Neural progenitor cell (in vitro differentiated cells): ENCODE results near the gene MYOM1. TPM values are rescaled to one million over a fixed set of nuclear protein-coding genes. Genes with fewer than 3 reads are reported as not detected.

Experiments
- DNase-seq: peaks from one replicate; pipeline ENCODE4 v3.0.0-alpha.2; 2016; ENCODE audit warnings: low spot score
- H2AFZ ChIP-seq: fragments of 200-600 bp; sonication (generic); replicated peaks from 2 replicates; pipeline ENCODE4 v1.6.1; 2016; ENCODE audit warnings: antibody characterized with exemption
- H3F3A ChIP-seq: fragments of 200-600 bp; sonication (generic); 2 replicates; pipeline ENCODE4 v1.6.1; 2016; ENCODE audit warnings: antibody characterized with exemption, low read depth
- H3K27ac ChIP-seq: fragments of 200-600 bp; sonication (generic); 2 replicates; pipeline ENCODE4 v1.5.1; 2016; ENCODE audit warnings: mild to moderate bottlenecking
- H3K27me3 ChIP-seq: fragments of 200-600 bp; sonication (generic); 2 replicates; pipeline ENCODE4 v1.6.1; 2016; ENCODE audit warnings: mild to moderate bottlenecking, moderate library complexity
- H3K36me3 ChIP-seq: fragments of 200-600 bp; sonication (generic); 2 replicates; pipeline ENCODE4 v1.5.1; 2016
- H3K4me1 ChIP-seq: fragments of 200-600 bp; sonication (generic); 2 replicates; pipeline ENCODE4 v1.6.1; 2016; ENCODE audit warnings: mixed run types
- H3K4me2 ChIP-seq: fragments of 200-600 bp; sonication (generic); 2 replicates; pipeline ENCODE4 v1.6.1; 2016
- H3K4me3 ChIP-seq: fragments of 200-600 bp; sonication (generic); 2 replicates; pipeline ENCODE4 v1.5.1; 2016
- H3K79me2 ChIP-seq: fragments of 200-600 bp; sonication (generic); 2 replicates; pipeline ENCODE4 v1.6.1; 2016; ENCODE audit warnings: low read depth
- H3K9ac ChIP-seq: fragments of 200-600 bp; sonication (generic); 2 replicates; pipeline ENCODE4 v1.6.1; 2016
- H3K9me3 ChIP-seq: fragments of 200-600 bp; sonication (generic); 2 replicates; pipeline ENCODE4 v1.5.1; 2016; ENCODE audit warnings: low read depth
- H4K20me1 ChIP-seq: fragments of 200-600 bp; sonication (generic); 2 replicates; pipeline ENCODE4 v1.6.1; 2016; ENCODE audit warnings: low read depth
- H3K27ac Mint-ChIP-seq: 3 replicates; pipeline ENCODE4 v1.8.0; 2021; ENCODE audit warnings: mixed read lengths
- H3K27me3 Mint-ChIP-seq: 2 replicates; pipeline ENCODE4 v1.8.0; 2022; ENCODE audit warnings: low read depth, mild to moderate bottlenecking, inconsistent platforms, moderate library complexity, mixed read lengths; ENCODE audit not compliant: insufficient read depth
- H3K36me3 Mint-ChIP-seq: 3 replicates; pipeline ENCODE4 v1.8.0; 2021; ENCODE audit warnings: mixed read lengths
- H3K4me1 Mint-ChIP-seq: 3 replicates; pipeline ENCODE4 v1.8.0; 2021; ENCODE audit warnings: mixed read lengths
- H3K4me3 Mint-ChIP-seq: 3 replicates; pipeline ENCODE4 v1.8.0; 2021; ENCODE audit warnings: mild to moderate bottlenecking, moderate library complexity, mixed read lengths
- H3K9me3 Mint-ChIP-seq: 3 replicates; pipeline ENCODE4 v1.8.0; 2020; ENCODE audit warnings: mixed read lengths
- EZH2 ChIP-seq: fragments of 200-600 bp; sonication (generic); IDR thresholded peaks from 2 replicates; pipeline ENCODE4 v1.6.1; 2017; ENCODE audit warnings: antibody characterized with exemption, mild to moderate bottlenecking, moderate library complexity
- EZH2phosphoT487 ChIP-seq: fragments of 200-600 bp; sonication (generic); IDR thresholded peaks from 2 replicates; pipeline ENCODE4 v1.6.1; 2017; ENCODE audit warnings: antibody characterized with exemption
- total RNA-seq: library from RNA; depleted of rRNA; stranded (reverse); fragments of >200 nt; gene quantifications from 2 replicates; pipeline ENCODE4 v1.2.3, GENCODE V29; 2015; ENCODE audit warnings: low replicate concordance
- TF ChIP-seq, protein P1 (sequence below): fragments of 200-600 bp; sonication (generic); IDR thresholded peaks from 2 replicates; pipeline ENCODE4 v1.5.1; 2017; ENCODE audit warnings: antibody characterized with exemption, mild to moderate bottlenecking

The MYOM1 gene
- total RNA-seq, 1 donor from 2014 or later = 0.45 TPM

DNA sequence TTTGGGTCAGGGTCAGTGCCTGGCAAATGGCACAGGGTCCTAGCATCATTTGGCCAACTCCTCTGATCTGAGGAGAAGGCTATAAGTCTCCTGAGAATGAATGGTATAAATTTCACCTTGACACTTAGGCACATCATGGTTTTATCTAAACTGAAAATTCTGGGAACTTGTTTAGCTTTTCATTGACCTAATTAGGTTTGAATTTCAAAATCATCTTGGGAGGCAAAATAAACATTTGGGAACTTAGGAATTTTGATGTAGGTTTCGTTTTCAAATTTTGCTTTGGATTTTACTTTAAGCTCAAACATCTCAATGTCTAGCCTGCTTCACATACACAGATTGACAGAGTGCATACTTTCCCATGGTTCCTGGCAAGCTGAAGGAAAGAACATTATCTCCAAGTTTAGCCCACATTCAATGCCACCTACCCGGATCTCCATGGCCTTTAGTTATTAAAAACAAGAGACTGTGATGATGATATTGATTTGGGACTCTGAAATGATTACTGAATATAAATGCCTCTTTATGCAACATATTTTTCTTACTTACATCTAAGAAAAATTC, 44.5 kb downstream of the MYOM1 start:
- Mint-ChIP-seq H3K36me3 (no peaks in the 10 kb centered on the region), H3K27me3 (peaks cover 7% of the 10 kb centered on the region), H3K27ac (no peak overlapping the region), H3K4me1 (peaks cover 7% of the 10 kb centered on the region), H3K4me3 (no peak overlapping the region), H3K9me3 (no peaks in the 10 kb centered on the region)
- no peak overlapping the region for H3K4me2 ChIP-seq
- no peaks in the 10 kb centered on the region for H3K79me2 ChIP-seq
- no peak for DNase-seq
- no peaks in the 10 kb centered on the region for H4K20me1 ChIP-seq
- TF ChIP-seq, protein P1, sequence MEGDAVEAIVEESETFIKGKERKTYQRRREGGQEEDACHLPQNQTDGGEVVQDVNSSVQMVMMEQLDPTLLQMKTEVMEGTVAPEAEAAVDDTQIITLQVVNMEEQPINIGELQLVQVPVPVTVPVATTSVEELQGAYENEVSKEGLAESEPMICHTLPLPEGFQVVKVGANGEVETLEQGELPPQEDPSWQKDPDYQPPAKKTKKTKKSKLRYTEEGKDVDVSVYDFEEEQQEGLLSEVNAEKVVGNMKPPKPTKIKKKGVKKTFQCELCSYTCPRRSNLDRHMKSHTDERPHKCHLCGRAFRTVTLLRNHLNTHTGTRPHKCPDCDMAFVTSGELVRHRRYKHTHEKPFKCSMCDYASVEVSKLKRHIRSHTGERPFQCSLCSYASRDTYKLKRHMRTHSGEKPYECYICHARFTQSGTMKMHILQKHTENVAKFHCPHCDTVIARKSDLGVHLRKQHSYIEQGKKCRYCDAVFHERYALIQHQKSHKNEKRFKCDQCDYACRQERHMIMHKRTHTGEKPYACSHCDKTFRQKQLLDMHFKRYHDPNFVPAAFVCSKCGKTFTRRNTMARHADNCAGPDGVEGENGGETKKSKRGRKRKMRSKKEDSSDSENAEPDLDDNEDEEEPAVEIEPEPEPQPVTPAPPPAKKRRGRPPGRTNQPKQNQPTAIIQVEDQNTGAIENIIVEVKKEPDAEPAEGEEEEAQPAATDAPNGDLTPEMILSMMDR = no peak
- TF ChIP-seq EZH2 (no peak), EZH2phosphoT487 (no peak)
- H3K27me3 ChIP-seq = no peaks in the 10 kb centered on the region
- H3K4me3 ChIP-seq = no peak overlapping the region
- H3K4me1 ChIP-seq = peaks cover 13% of the 10 kb centered on the region
- H3K9me3 ChIP-seq = no peaks in the 10 kb centered on the region
- H3F3A ChIP-seq = peaks cover 7% of the 10 kb centered on the region
- no peak overlapping the region for H3K27ac ChIP-seq
- no peak overlapping the region for H2AFZ ChIP-seq
- H3K36me3 ChIP-seq = no peaks in the 10 kb centered on the region
- H3K9ac ChIP-seq = no peak overlapping the region

DNA sequence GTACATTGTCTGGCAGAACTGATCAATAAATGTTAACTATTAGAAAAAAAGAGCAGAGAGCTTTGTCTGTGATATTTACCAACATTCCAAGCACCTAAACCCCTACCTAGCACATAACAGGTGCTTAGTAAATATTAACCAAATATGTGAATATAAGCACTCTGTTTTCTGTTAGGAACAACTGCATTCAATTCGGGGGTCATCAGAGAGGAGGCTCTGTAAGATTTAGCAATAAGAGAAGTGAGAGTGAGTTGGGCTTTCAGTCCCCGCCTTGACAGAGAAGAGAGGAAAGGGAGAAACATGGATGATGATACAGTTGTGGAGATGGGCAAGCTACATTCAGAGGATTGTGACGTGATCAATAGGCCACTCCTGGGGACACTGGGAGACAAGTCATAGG, 47.7 kb downstream of the MYOM1 start:
- Histone ChIP-seq H3K4me1 (no peaks in the 10 kb centered on the region), H3F3A (no peaks in the 10 kb centered on the region), H2AFZ (no peak overlapping the region), H3K36me3 (no peaks in the 10 kb centered on the region), H3K4me3 (no peak overlapping the region), H3K27ac (no peak overlapping the region), H4K20me1 (no peaks in the 10 kb centered on the region), H3K79me2 (no peaks in the 10 kb centered on the region), H3K4me2 (no peak overlapping the region), H3K27me3 (no peaks in the 10 kb centered on the region), H3K9ac (no peak overlapping the region), H3K9me3 (no peaks in the 10 kb centered on the region)
- TF ChIP-seq, protein P1 = no peak
- TF ChIP-seq EZH2phosphoT487 (no peak), EZH2 (no peak)
- no peak for DNase-seq
- H3K27ac Mint-ChIP-seq = no peak overlapping the region
- H3K4me1 Mint-ChIP-seq = no peaks in the 10 kb centered on the region
- no peaks in the 10 kb centered on the region for H3K36me3 Mint-ChIP-seq
- no peak overlapping the region for H3K4me3 Mint-ChIP-seq
- peaks cover 7% of the 10 kb centered on the region for H3K27me3 Mint-ChIP-seq
- no peaks in the 10 kb centered on the region for H3K9me3 Mint-ChIP-seq

DNA sequence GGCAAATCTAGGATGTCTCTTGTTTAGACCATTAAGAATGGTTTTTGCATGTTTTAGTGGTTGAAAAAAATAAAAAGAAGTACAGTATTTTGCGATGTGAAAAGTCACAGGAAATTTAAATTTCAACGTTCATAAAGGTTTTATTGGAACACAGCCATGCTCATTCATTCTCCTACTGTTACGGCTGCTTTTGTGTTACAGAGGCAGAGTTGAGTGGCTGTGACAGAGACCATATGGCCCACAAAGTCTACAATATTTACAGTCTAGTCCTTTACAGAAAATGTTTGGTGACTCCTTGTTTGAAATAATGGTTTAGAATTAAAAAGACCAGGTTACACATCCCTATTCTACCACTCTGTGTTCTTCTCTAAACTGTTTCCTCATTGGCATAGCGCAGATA, 48.1 kb downstream of the MYOM1 start:
- Mint-ChIP-seq H3K27me3 (peaks cover 7% of the 10 kb centered on the region), H3K4me1 (no peaks in the 10 kb centered on the region), H3K27ac (no peak overlapping the region), H3K9me3 (no peaks in the 10 kb centered on the region), H3K4me3 (no peak overlapping the region), H3K36me3 (no peaks in the 10 kb centered on the region)
- no peaks in the 10 kb centered on the region for H4K20me1 ChIP-seq
- H3F3A ChIP-seq = no peaks in the 10 kb centered on the region
- no peaks in the 10 kb centered on the region for H3K27me3 ChIP-seq
- no peaks in the 10 kb centered on the region for H3K4me1 ChIP-seq
- TF ChIP-seq EZH2 (no peak), EZH2phosphoT487 (no peak)
- TF ChIP-seq, protein P1 = no peak
- DNase-seq = no peak
- no peak overlapping the region for H2AFZ ChIP-seq
- H3K9ac ChIP-seq = no peak overlapping the region
- no peak overlapping the region for H3K4me3 ChIP-seq
- H3K27ac ChIP-seq = no peak overlapping the region
- no peaks in the 10 kb centered on the region for H3K9me3 ChIP-seq
- no peaks in the 10 kb centered on the region for H3K36me3 ChIP-seq
- no peaks in the 10 kb centered on the region for H3K79me2 ChIP-seq
- H3K4me2 ChIP-seq = no peak overlapping the region
